Activated T-helper 1 cell treated with anti-CD3 and anti-CD28 coated beads, Interleukin-12 subunit alpha, Interleukin-12 subunit beta, Interleukin-2, Interleukin-4 antibody, amounts not matched to agents 30 ng/mL and 10 ng/mL and 1 ng/mL, durations not matched to agents 14 hours and 24 hours and 36 hours (primary cell): Measurements from ENCODE around the gene YKT6. TPM values are rescaled to one million over a fixed set of nuclear protein-coding genes. Genes with fewer than 3 reads are reported as not detected.

Experiments
- DNase-seq: peaks from one replicate; pipeline ENCODE4 v3.0.0; 2021; ENCODE audit warnings: low spot score
- H3K27ac Mint-ChIP-seq: one replicate; pipeline ENCODE4 v1.8.0; 2021; ENCODE audit warnings: mild to moderate bottlenecking, mixed read lengths
- H3K27me3 Mint-ChIP-seq: one replicate; pipeline ENCODE4 v1.8.0; 2022; ENCODE audit warnings: mild to moderate bottlenecking, moderate library complexity, mixed read lengths; ENCODE audit not compliant: insufficient read depth
- H3K36me3 Mint-ChIP-seq: one replicate; pipeline ENCODE4 v1.8.0; 2021; ENCODE audit warnings: low read depth, mixed read lengths
- H3K4me1 Mint-ChIP-seq: one replicate; pipeline ENCODE4 v1.8.0; 2021; ENCODE audit warnings: low read depth, mixed read lengths
- H3K4me3 Mint-ChIP-seq: one replicate; pipeline ENCODE4 v1.8.0; 2021; ENCODE audit warnings: mild to moderate bottlenecking, moderate library complexity, mixed read lengths
- H3K9me3 Mint-ChIP-seq: one replicate; pipeline ENCODE4 v1.8.0; 2021; ENCODE audit warnings: mixed read lengths
- intact Hi-C: fragments of 100-400 bp; cut with micrococcal nuclease; formaldehyde crosslinking; loops from one replicate; pipeline ENCODE4 v1.15.1; 2024
- total RNA-seq: library from RNA; stranded (reverse); gene quantifications from 2 replicates; pipeline ENCODE4 v1.2.3, GENCODE V29; 2022

YKT6 gene
- total RNA-seq, 1 donor from 2014 or later: 92.1 TPM

GRCh38 chr7:44228571-44229350 lies 28.0 kb downstream of the YKT6 start:
- Mint-ChIP-seq H3K9me3 (no peaks in the 10 kb centered on the region), H3K4me1 (no peaks in the 10 kb centered on the region), H3K4me3 (no peak overlapping the region), H3K27ac (no peak overlapping the region), H3K36me3 (no peaks in the 10 kb centered on the region), H3K27me3 (no peaks in the 10 kb centered on the region)
- intact Hi-C loops: no loop called here
- DNase-seq: no peak

- Mint-ChIP-seq H3K27me3 (no peaks in the 10 kb centered on the region), H3K27ac (no peak overlapping the region), H3K36me3 (no peaks in the 10 kb centered on the region), H3K4me1 (no peaks in the 10 kb centered on the region), H3K4me3 (no peak overlapping the region), H3K9me3 (no peaks in the 10 kb centered on the region)
- DNase-seq: no peak
- intact Hi-C loops: no loop called here
Measured at GRCh38 chr7:44229546-44230105, 28.8 kb downstream of the YKT6 start.

GRCh38 chr7:44230286-44230685 lies 29.5 kb downstream of the YKT6 start:
- intact Hi-C loops: no loop called here
- Mint-ChIP-seq H3K4me1 (no peaks in the 10 kb centered on the region), H3K27ac (no peak overlapping the region), H3K27me3 (no peaks in the 10 kb centered on the region), H3K36me3 (no peaks in the 10 kb centered on the region), H3K9me3 (no peaks in the 10 kb centered on the region), H3K4me3 (no peak overlapping the region)
- DNase-seq: no peak

- Mint-ChIP-seq H3K4me3 (no peak overlapping the region), H3K36me3 (no peaks in the 10 kb centered on the region), H3K27me3 (no peaks in the 10 kb centered on the region), H3K27ac (no peak overlapping the region), H3K9me3 (no peaks in the 10 kb centered on the region), H3K4me1 (no peaks in the 10 kb centered on the region)
- intact Hi-C loops: no loop called here
- DNase-seq: no peak
Measured at GRCh38 chr7:44231088-44231487, 30.3 kb downstream of the YKT6 start.

GRCh38 chr7:44232396-44232795 lies 31.6 kb downstream of the YKT6 start:
- no peaks in the 10 kb centered on the region for H3K4me1 Mint-ChIP-seq
- intact Hi-C loops: no loop called here
- no peaks in the 10 kb centered on the region for H3K9me3 Mint-ChIP-seq
- H3K36me3 Mint-ChIP-seq: no peaks in the 10 kb centered on the region
- no peaks in the 10 kb centered on the region for H3K27me3 Mint-ChIP-seq
- no peak overlapping the region for H3K27ac Mint-ChIP-seq
- DNase-seq: no peak
- no peak overlapping the region for H3K4me3 Mint-ChIP-seq

- intact Hi-C loops: no loop called here
- H3K4me1 Mint-ChIP-seq: no peaks in the 10 kb centered on the region
- no peak overlapping the region for H3K4me3 Mint-ChIP-seq
- DNase-seq: no peak
- no peak overlapping the region for H3K27ac Mint-ChIP-seq
- H3K36me3 Mint-ChIP-seq: no peaks in the 10 kb centered on the region
- H3K27me3 Mint-ChIP-seq: no peaks in the 10 kb centered on the region
- no peaks in the 10 kb centered on the region for H3K9me3 Mint-ChIP-seq
Measured at GRCh38 chr7:44232901-44233715, 32.3 kb downstream of the YKT6 start.

- H3K4me1 Mint-ChIP-seq: no peaks in the 10 kb centered on the region
- no peak for DNase-seq
- no peak overlapping the region for H3K27ac Mint-ChIP-seq
- no peak overlapping the region for H3K4me3 Mint-ChIP-seq
- H3K27me3 Mint-ChIP-seq: no peaks in the 10 kb centered on the region
- intact Hi-C loops: no loop called here
- no peaks in the 10 kb centered on the region for H3K9me3 Mint-ChIP-seq
- no peaks in the 10 kb centered on the region for H3K36me3 Mint-ChIP-seq
Measured at GRCh38 chr7:44235066-44235465, 34.3 kb downstream of the YKT6 start.

GRCh38 chr7:44235582-44236332 lies 35.0 kb downstream of the YKT6 start:
- no peaks in the 10 kb centered on the region for H3K9me3 Mint-ChIP-seq
- H3K4me3 Mint-ChIP-seq: no peak overlapping the region
- H3K27ac Mint-ChIP-seq: no peak overlapping the region
- intact Hi-C loops: no loop called here
- H3K4me1 Mint-ChIP-seq: no peaks in the 10 kb centered on the region
- no peaks in the 10 kb centered on the region for H3K27me3 Mint-ChIP-seq
- DNase-seq: no peak
- H3K36me3 Mint-ChIP-seq: no peaks in the 10 kb centered on the region

- DNase-seq: no peak
- no peaks in the 10 kb centered on the region for H3K4me1 Mint-ChIP-seq
- intact Hi-C loops: no loop called here
- no peaks in the 10 kb centered on the region for H3K27me3 Mint-ChIP-seq
- H3K27ac Mint-ChIP-seq: no peak overlapping the region
- no peaks in the 10 kb centered on the region for H3K9me3 Mint-ChIP-seq
- no peak overlapping the region for H3K4me3 Mint-ChIP-seq
- H3K36me3 Mint-ChIP-seq: no peaks in the 10 kb centered on the region
Measured at GRCh38 chr7:44236333-44236728, 35.6 kb downstream of the YKT6 start.

GRCh38 chr7:44237696-44238095 lies 36.9 kb downstream of the YKT6 start:
- intact Hi-C loops: no loop called here
- H3K27ac Mint-ChIP-seq: no peak overlapping the region
- no peaks in the 10 kb centered on the region for H3K9me3 Mint-ChIP-seq
- no peaks in the 10 kb centered on the region for H3K4me1 Mint-ChIP-seq
- H3K36me3 Mint-ChIP-seq: no peaks in the 10 kb centered on the region
- no peak overlapping the region for H3K4me3 Mint-ChIP-seq
- DNase-seq: no peak
- no peaks in the 10 kb centered on the region for H3K27me3 Mint-ChIP-seq

- H3K27ac Mint-ChIP-seq: no peak overlapping the region
- intact Hi-C loops: no loop called here
- no peak for DNase-seq
- H3K4me3 Mint-ChIP-seq: no peak overlapping the region
- no peaks in the 10 kb centered on the region for H3K27me3 Mint-ChIP-seq
- H3K9me3 Mint-ChIP-seq: no peaks in the 10 kb centered on the region
- H3K36me3 Mint-ChIP-seq: no peaks in the 10 kb centered on the region
- no peaks in the 10 kb centered on the region for H3K4me1 Mint-ChIP-seq
Measured at GRCh38 chr7:44238116-44238695, 37.4 kb downstream of the YKT6 start.

- H3K27ac Mint-ChIP-seq: no peak overlapping the region
- no peaks in the 10 kb centered on the region for H3K9me3 Mint-ChIP-seq
- H3K4me3 Mint-ChIP-seq: no peak overlapping the region
- intact Hi-C loops: no loop called here
- DNase-seq: no peak
- H3K4me1 Mint-ChIP-seq: no peaks in the 10 kb centered on the region
- no peaks in the 10 kb centered on the region for H3K36me3 Mint-ChIP-seq
- no peaks in the 10 kb centered on the region for H3K27me3 Mint-ChIP-seq
Measured at GRCh38 chr7:44239361-44239760, 38.6 kb downstream of the YKT6 start.
